Neural crest cell (in vitro differentiated cells): ENCODE measurements around the gene CDKAL1. TPM values are rescaled to one million over a fixed set of nuclear protein-coding genes. Genes with fewer than 3 reads are reported as not detected.

Source experiments
- DNase-seq: peaks from one replicate; pipeline ENCODE4 v3.0.0; 2021; ENCODE audit warnings: low read depth, mixed read lengths, low spot score
- H3K27ac Mint-ChIP-seq: one replicate; pipeline ENCODE4 v1.8.0; 2021; ENCODE audit warnings: mild to moderate bottlenecking, mixed read lengths; ENCODE audit not compliant: unreplicated experiment
- H3K27me3 Mint-ChIP-seq: 2 replicates; pipeline ENCODE4 v1.8.0; 2021; ENCODE audit warnings: low read depth, mild to moderate bottlenecking, mixed read lengths
- H3K36me3 Mint-ChIP-seq: 2 replicates; pipeline ENCODE4 v1.8.0; 2021; ENCODE audit warnings: low read depth, mild to moderate bottlenecking, mixed read lengths
- H3K4me1 Mint-ChIP-seq: 2 replicates; pipeline ENCODE4 v1.8.0; 2021; ENCODE audit warnings: mixed read lengths
- H3K4me3 Mint-ChIP-seq: one replicate; pipeline ENCODE4 v1.8.0; 2021; ENCODE audit warnings: mild to moderate bottlenecking, mixed read lengths
- H3K9me3 Mint-ChIP-seq: 2 replicates; pipeline ENCODE4 v1.8.0; 2021; ENCODE audit warnings: mixed read lengths
- total RNA-seq: library from RNA; stranded (reverse); gene quantifications from 2 replicates; pipeline ENCODE4 v1.2.1, GENCODE V29; 2021
- TF ChIP-seq, protein P1 (sequence below): fragments of 200-600 bp; sonication (generic); conservative IDR thresholded peaks from 2 replicates; pipeline ENCODE4 v1.5.0; 2021; ENCODE audit warnings: antibody characterized with exemption, mild to moderate bottlenecking

CDKAL1 gene
- total RNA-seq, 1 donor from 2014 or later: 25.4 TPM

DNA sequence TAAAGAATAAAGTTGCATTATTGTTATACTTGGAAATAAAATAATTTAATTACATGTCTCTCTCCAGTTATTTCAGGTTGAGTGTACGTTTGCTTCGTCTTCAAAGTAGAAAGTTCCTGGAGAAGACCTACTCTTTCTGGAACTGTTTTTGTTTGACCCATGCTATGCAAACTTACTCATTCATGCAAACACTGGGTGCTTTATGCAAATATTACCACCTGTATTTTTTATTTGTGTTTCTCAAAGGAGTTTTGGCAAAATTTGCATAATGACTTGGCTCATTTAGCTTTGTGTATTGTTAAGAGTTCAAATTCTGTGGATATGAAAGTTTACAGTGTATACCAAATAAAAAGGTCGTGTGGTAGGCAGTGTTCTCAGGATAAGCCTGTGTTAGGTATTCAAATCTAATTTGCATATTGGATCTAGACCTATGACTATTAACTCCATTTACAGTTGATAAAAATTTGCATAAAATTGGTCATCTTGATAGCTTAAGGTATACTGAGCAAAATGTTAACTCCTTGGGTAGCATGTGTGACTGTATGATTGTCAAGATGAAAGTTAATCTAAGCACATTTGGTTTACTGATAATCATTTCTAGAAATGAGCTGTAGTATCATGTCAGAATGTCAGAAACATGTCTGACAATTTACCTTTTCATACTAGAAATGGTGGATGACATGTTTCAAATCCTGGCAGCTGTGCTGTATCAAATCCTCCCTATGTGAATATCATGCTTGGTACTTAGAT, 65.2 kb downstream of the CDKAL1 start:
- Mint-ChIP-seq H3K27ac (no peak overlapping the region), H3K36me3 (peaks cover 15% of the 10 kb centered on the region), H3K27me3 (no peaks in the 10 kb centered on the region), H3K4me1 (peaks cover 9% of the 10 kb centered on the region), H3K4me3 (no peak overlapping the region), H3K9me3 (peaks cover 5% of the 10 kb centered on the region)
- no peak for DNase-seq
- TF ChIP-seq, protein P1, sequence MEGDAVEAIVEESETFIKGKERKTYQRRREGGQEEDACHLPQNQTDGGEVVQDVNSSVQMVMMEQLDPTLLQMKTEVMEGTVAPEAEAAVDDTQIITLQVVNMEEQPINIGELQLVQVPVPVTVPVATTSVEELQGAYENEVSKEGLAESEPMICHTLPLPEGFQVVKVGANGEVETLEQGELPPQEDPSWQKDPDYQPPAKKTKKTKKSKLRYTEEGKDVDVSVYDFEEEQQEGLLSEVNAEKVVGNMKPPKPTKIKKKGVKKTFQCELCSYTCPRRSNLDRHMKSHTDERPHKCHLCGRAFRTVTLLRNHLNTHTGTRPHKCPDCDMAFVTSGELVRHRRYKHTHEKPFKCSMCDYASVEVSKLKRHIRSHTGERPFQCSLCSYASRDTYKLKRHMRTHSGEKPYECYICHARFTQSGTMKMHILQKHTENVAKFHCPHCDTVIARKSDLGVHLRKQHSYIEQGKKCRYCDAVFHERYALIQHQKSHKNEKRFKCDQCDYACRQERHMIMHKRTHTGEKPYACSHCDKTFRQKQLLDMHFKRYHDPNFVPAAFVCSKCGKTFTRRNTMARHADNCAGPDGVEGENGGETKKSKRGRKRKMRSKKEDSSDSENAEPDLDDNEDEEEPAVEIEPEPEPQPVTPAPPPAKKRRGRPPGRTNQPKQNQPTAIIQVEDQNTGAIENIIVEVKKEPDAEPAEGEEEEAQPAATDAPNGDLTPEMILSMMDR: no peak

DNA sequence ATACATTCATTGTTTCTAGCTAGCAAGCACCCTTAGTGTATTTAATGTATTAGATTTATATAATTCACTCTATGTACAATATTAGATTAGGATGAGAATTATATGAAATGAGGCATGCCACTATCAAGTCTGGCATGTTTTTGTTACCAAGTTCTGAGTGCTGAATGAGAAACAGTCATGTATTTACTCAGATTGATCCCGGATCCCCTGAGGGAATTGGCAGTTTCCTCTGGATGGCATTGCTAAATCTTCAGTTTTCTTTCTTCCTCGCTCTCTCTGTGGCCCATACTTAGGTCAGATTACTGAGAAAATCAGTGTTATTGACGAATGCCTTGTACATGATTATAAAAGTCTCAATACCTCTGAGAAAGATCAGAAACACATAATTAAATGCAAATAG, 66.6 kb downstream of the CDKAL1 start:
- Mint-ChIP-seq H3K27ac (no peak overlapping the region), H3K36me3 (peaks cover 4% of the 10 kb centered on the region), H3K4me3 (no peak overlapping the region), H3K9me3 (no peaks in the 10 kb centered on the region), H3K27me3 (no peaks in the 10 kb centered on the region), H3K4me1 (peaks cover 11% of the 10 kb centered on the region)
- TF ChIP-seq, protein P1: no peak
- DNase-seq: no peak

DNA sequence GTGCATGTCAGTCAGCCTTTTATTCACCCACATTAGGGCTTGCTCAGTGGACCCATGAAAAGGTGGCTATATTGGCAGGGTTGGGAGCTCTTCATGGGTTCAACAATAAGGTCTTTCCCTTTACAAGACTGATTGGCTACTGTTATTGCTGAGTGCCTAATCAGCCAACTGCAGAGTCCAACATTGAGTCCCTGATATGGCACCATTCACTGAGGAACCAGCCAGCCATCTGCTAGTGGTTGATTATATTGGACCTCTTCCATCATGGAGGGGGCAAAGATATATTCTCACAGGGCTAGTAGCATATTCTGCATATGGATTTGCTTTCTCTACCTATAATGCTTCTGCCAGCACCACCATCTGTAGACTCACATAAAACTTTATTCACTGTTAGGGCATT, 69.9 kb downstream of the CDKAL1 start:
- Mint-ChIP-seq H3K27me3 (no peaks in the 10 kb centered on the region), H3K9me3 (no peaks in the 10 kb centered on the region), H3K4me3 (no peak overlapping the region), H3K4me1 (peaks cover 12% of the 10 kb centered on the region), H3K36me3 (peaks cover 3% of the 10 kb centered on the region), H3K27ac (no peak overlapping the region)
- DNase-seq: no peak
- TF ChIP-seq, protein P1: no peak

DNA sequence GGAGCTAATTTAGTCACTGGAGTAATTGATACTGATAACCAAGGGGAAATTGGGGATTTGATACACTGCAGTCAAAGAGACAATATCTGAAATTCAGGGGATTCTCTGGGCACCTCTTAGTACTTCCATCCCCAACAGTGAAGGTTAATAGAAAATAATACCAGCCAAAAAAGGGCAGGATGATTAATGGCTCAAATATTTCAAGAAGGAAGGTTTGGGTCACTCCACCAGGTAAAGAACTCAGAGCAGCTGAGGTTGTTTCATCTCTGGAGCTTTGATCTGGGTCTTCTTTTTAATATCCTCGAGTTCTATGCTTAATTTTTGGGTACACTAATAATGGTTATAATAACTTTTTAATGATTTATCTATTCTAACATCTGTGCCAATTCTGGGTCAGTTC, 70.8 kb downstream of the CDKAL1 start:
- no peaks in the 10 kb centered on the region for H3K9me3 Mint-ChIP-seq
- no peak for DNase-seq
- H3K4me3 Mint-ChIP-seq: no peak overlapping the region
- TF ChIP-seq, protein P1: no peak
- no peaks in the 10 kb centered on the region for H3K27me3 Mint-ChIP-seq
- peaks cover 7% of the 10 kb centered on the region for H3K36me3 Mint-ChIP-seq
- no peak overlapping the region for H3K27ac Mint-ChIP-seq
- H3K4me1 Mint-ChIP-seq: peaks cover 12% of the 10 kb centered on the region

DNA sequence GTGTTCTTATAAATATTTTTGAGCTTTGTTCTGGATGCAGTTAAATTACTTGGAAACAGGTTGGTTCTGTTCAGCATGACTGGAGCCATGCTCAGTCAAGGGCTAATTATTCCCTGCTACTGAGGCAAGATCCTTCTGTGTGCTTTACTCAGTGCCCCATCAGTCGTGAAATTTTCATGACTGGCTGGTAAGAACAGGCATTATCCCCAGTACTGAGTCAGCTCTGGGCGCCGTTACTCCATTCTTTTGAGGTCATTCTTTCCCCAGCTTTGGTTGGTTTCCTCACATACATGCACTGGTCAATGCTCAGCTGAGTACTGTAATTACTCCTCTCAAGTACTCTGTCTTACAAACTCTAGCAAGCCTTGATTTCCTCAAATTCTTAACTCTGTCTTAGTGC, 71.3 kb downstream of the CDKAL1 start:
- Mint-ChIP-seq H3K36me3 (peaks cover 11% of the 10 kb centered on the region), H3K4me1 (peaks cover 12% of the 10 kb centered on the region), H3K27me3 (no peaks in the 10 kb centered on the region), H3K27ac (no peak overlapping the region), H3K4me3 (no peak overlapping the region), H3K9me3 (no peaks in the 10 kb centered on the region)
- TF ChIP-seq, protein P1: no peak
- no peak for DNase-seq
